DOHH2 (cell line): ENCODE data around the gene SRRD.

Source experiments
- CTCF ChIP-seq: fragments of 200-600 bp; sonication (generic); IDR thresholded peaks from one replicate; pipeline ENCODE4 v1.5.1; 2014; ENCODE audit warnings: antibody characterized with exemption, mild to moderate bottlenecking, low read depth, low read length; ENCODE audit not compliant: poor library complexity, severe bottlenecking
- EZH2phosphoT487 ChIP-seq: fragments of 200-600 bp; sonication (generic); IDR thresholded peaks from 2 replicates; pipeline ENCODE4 v1.6.1; 2017; ENCODE audit warnings: borderline replicate concordance, mild to moderate bottlenecking, antibody characterized with exemption, low read length, moderate library complexity, mixed read lengths

- TF ChIP-seq EZH2phosphoT487 = no peak
- no peak for TF ChIP-seq CTCF
These were observed 44.1 kb upstream of the SRRD start for GRCh38 chr22:26439559-26439958.
